NCI-H2227 (cell line): ENCODE data around the gene FKBP7.
"Not testable (repeated sequence)": the region's sequence is repeated elsewhere in the genome, so short reads cannot be mapped to it uniquely, and the experiment has no call there.

Experiments
- DNase-seq: peaks from one replicate; lab custom pipeline; 2025; ENCODE audit not compliant: unreplicated experiment; lab: John Stamatoyannopoulos, UW

FKBP7 gene

DNA sequence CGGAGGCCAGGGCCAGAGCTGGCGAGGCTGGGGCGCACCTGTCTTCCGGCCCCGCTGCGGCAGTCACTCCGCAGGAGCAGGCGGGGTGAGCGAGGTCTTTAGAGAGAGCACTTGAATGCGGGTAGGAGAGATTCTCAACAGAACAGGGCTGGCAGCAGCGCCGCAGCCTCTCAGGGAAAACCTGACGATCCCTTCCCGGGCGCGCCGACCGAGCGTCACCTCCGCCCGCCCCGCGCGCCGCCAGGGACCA is 28.0 kb downstream of the FKBP7 start:
- no peak for DNase-seq

GRCh38 chr2:178449700-178450523 is 28.5 kb downstream of the FKBP7 start:
- DNase-seq, result no peak

DNA sequence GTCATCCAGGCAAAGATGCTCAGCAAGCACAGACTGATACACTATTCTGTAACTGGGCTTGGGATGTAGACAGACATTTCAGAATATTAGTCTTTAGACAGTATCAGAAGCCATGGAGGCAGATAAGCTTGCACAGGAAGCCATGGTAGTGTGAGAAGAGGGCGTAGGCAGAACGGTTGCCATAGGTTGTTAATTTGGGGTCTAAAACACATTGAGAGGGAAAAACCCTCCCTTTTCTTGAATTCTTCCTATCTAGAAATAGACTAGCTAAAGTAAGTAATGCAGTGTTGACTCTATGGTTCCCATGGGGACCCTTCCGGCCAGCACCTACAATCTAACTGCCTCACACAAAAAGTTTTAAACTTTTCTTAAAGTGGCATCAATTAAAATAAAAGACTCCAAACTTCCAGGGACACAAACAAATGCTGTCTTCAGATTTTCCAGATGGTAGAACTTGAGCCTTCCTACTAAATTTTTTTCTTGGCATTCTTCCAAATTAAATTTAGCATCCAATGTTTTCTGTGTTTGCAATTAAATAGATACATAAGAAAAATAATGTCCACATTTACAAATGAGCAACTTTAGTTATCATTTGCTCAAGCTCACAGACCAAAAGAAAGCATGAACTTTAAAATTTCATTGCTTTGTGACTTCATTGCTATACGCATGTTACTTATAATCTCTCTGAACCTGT is 29.3 kb downstream of the FKBP7 start:
- no peak for DNase-seq

DNA sequence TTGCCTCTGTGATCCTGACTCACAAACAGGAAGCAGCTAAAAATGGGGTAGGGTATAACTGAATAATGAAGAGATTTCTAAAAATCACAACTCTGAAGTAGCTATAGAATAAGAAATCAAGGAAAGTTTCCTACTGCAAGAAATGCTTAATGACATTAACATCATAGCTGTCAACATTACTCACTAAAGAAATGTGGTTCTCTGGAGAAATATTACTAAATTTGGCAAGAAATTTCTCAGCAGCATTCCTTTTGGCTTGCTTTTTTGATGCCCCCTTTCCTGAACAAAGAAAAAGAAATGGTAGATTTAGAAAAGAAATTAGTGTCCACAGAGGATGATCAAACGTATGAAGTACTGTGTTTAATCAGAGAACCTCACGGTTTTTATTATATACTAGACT is 37.0 kb downstream of the FKBP7 start:
- DNase-seq, result no peak

DNA sequence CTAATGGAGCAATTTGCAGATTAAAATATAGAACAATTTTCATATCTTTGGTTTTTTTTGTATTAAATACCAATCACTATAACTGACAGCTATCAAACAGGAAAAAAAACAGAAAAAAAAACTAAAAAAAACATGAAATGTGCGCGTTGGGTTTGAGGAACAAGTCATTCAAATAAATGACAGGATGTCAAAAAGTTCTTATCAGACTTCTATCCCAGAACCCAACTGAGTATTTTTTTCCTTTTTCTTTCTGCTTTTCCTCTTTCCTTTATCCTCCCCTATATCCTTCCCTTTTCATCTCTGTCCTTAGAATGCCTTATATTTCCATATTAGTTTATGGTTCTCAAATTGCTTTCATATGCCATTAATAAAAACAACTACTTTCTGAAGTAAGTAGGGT is 41.7 kb downstream of the FKBP7 start:
- DNase-seq, result no peak

DNA sequence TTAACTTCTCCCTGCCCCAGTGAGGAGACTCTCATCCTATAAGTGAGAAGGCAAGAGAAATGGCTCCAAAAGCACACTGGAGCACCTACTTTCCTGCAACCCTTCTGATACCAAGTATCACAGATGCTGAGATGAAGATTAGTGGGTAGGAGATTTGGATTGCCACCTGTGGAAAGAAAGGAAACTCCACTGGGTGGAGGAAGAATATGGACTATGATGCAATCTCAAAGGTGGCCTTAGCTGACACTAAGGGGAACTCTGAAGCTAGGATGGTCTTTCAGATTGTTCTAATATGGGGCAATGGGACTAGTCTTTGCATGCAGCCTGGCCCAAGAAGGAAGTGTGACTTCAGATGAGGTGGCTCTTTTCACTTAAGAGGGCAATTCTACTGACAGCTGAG is 49.1 kb downstream of the FKBP7 start:
- no peak for DNase-seq

GRCh38 chr2:178428396-178428806 is 50.0 kb downstream of the FKBP7 start:
- no peak for DNase-seq

DNA sequence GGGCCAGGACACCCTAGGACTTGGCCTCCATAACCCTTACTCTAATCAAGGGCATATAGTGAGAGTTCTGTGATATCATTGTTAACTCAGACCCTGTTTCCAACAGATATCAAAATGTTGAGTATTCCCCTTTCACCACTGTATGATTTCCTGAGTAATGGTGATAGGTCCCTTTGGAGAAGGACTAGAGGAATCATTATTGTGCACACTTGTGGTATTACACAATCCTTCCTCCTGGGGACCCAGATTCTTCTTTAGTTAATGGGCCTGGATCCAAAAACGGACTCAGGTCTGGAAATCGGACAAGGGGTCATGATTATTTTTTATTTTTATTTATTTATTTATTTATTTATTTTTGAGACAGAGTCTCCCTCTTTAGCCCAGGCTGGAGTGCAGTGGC is 50.9 kb downstream of the FKBP7 start:
- DNase-seq, result no peak

GRCh38 chr2:178426388-178426787 is 52.0 kb downstream of the FKBP7 start:
- DNase-seq, result no peak

DNA sequence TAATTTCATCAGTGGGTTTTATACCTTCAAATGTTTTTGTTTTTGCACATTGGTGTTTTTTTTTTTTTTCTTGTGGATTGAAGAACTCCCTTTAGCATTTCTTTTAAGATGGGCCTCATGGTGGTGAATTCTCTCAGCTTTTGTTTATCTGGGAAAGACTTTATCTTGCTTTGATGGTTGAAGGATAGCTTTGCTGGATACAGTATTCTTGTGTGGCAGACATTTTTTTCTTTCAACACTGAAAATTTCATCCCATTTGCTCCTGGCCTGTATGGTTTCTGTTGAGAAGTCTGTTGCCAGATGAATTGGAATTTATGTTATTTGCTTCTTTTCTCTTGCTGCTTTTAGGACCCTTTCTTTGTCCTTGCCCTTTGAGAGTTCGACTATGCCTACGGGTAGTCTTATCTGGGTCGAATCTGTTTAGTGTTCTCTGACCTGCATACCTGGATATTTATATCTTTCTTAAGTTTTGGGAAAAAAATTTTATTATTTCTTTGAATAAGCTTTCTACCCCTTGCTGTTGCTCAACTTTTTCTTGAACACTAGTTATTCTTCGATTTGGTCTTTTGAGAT is 53.1 kb downstream of the FKBP7 start:
- DNase-seq, result no peak

- DNase-seq, result not testable (repeated sequence)
Observed at GRCh38 chr2:178423746-178424145, 54.7 kb downstream of the FKBP7 start.

- DNase-seq, result no peak
Observed at GRCh38 chr2:178422097-178422496, 56.3 kb downstream of the FKBP7 start.

- DNase-seq, result no peak
Observed at GRCh38 chr2:178420463-178420999, 57.9 kb downstream of the FKBP7 start.

GRCh38 chr2:178419123-178419522 is 59.3 kb downstream of the FKBP7 start:
- DNase-seq, result peak; percentile 13

DNA sequence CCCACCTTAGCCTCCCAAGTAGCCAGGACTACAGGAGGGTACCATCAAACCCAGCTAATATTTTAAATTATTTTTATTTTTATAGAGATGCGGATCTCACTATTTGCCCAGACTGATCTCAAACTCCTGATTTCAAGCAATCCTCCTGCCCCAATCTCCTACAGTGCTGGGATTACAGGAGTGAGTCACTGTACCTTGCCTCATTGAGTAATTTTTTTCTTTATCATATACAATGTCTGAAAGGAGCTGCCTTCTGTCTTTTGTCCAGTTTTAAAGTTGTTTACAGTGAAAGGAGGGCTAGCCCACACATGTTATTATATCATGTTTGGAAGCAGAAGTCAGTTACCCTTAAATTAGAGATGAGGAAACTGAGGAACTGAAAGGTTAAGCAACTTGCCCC is 60.0 kb downstream of the FKBP7 start:
- no peak for DNase-seq

- no peak for DNase-seq
Observed at GRCh38 chr2:178417916-178418315, 60.5 kb downstream of the FKBP7 start.

DNA sequence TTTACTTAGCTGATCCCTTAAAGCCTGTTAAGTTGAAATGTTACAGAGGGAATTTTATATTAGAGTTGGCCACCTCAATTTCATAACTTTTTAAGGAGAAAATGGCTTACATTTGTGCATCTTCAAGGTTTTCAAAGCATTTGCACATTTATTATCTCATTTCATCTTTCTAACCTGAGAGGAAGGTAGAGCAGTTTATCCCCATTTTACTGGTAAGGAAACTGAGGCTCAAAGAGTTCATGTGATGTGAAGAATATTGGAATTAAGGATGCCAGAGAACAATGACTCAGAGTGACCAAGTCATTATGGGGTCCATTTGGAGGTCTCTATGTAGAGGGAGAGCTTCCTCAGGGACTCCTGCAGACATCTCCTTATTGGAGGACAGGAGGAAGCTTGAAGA is 62.4 kb downstream of the FKBP7 start:
- DNase-seq, result no peak

DNA sequence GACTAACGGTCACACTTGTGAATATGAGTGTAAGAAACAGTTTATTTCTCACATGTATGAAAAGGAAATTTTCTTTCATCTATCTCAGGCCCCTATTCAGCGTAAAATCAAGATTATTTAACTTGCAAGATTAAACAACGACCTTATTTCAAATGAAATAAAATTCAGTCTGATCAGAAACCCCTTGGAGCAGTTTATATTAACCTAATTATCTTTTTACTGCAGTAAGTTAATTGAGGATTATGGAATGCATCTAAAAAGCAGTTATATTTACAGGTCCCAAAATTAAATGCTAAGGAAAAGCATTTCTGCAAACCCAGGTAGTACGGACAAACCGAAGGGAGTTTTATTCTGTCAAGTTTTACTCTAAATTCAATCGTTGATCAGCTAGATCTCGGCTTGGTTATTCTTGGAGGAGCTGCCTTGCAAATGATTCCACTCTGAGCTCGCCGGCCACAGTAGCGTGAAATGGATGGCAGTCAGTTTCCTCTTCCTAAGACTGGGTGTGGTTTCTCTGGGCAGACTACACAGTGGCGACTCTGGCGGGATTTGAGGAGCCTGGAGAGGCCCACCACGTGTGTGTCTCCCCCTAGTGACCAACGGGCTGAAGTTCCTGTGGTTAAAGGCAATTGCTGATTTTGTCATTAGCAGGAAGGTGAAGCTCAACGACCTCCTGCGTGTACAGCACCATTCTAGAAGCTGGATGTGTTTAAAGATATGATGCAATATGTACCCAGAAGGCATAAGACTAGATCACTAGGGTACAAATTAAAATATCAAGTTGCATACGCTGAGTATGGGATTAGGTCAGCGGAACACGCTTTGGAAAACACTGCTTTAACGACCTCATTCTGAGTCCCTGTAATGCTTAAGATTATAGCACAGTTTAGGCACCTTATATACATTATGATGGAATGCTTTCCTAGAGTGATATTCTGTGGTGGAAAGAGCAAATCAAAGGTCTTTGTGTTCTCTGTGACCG is 63.8 kb downstream of the FKBP7 start:
- peak; percentile 98 for DNase-seq
